HG03066 (cell line): ENCODE results near the gene COL23A1.

Experiments used
- ATAC-seq: cut with Tn5 transposase; IDR thresholded peaks from one replicate; pipeline ENCODE4 v1.9.1; 2021; ENCODE audit warnings: low read depth; ENCODE audit not compliant: unreplicated experiment

COL23A1 gene

DNA sequence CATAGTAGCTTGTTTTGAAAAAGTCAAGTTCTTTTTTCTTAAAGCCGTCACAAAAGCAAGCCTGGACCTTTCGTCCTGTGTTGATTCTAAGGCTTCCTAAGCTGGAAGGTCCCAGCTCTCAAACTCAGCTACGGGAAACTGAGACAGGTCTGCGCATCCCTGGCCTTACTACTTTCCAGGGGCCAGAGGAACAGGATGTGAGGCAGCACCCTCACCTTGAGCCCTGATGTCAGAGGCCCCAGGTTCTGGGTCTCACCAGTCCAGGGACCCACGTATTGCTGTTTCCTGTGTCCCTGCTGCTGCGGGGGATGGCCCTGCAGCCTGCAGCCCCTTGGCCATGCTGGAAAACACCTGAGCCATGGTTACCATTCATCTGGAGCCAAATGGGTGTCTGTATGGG, 123.9 kb downstream of the COL23A1 start:
- no peak for ATAC-seq

DNA sequence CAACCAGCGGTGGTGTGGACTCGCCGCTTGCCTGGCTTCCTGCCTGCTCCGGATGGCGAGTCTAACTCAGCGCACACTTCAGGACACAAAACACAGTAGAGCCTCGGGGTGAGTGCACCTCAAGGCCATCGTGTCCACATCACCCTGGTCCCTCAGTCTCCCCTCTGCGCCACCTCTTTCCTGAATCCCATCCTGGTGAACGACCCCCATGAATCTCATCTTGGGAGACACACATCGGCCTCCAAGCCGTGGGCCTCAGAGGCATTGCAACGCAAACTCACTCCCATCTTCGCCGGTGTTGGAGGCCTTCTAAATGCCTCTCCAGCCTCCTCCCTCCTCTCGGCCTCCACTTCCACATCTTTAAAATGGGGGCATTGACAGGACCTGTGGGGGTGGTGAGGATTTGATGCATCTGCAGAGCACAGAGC, 124.3 kb downstream of the COL23A1 start:
- no peak for ATAC-seq

DNA sequence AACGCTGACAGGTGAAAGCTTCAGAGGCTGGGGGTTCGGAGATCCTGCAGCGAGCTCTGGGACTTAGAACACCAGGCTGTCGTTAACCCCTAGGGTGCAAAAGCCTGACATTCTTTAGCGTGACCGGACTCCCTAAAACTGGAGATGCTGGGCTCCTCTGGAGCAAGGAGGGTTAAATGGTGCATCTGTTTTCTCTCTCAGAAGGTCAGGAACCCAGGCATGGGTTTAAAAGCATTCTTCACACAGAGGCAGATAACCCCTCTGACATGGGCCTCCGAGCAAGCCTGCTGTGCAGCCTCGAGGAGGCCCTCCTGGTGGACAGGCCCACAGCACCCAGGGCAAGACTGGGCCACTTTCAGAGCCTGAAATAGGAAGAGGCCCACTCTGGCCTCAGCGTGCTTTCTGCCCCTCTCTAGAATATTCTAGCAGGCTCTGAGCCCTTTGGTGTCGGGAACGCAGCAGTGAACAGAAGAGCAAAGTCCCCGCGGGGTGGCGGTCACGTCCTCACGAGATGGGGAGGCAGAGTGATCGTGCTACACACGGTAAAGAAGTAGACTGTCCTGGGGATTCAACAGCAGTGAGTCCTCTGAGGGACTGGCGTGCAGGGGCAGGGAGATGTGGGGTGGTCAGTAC, 124.8 kb downstream of the COL23A1 start:
- no peak for ATAC-seq

DNA sequence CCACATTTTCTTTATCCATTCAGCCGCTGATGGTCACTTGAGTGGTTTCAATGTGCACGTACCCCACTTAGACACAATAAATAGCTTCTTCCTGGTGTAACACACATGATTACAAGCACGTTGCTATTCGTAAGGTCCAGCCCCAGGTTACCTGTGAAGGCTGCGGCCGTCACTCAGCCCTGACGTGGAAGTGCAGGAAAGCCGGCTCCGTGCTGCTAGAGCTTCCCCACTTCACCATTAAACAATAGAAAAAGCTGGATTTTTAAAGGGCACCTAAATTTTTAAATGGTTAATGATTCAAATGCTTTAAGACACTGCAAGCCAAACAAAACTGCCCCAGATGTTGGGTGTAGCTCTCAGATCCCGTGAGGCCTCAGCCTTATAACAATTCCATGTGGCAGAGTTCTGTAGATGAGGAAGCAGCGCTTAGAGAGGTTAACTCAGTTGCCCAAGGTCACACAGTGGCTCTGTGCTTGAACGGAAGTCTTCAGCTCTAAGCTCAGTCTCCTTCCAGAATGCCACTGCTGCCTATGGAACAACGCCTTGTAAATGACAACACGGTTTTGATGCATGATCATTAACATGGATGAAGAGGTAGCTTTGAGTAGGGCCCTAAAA, 125.7 kb downstream of the COL23A1 start:
- no peak for ATAC-seq

DNA sequence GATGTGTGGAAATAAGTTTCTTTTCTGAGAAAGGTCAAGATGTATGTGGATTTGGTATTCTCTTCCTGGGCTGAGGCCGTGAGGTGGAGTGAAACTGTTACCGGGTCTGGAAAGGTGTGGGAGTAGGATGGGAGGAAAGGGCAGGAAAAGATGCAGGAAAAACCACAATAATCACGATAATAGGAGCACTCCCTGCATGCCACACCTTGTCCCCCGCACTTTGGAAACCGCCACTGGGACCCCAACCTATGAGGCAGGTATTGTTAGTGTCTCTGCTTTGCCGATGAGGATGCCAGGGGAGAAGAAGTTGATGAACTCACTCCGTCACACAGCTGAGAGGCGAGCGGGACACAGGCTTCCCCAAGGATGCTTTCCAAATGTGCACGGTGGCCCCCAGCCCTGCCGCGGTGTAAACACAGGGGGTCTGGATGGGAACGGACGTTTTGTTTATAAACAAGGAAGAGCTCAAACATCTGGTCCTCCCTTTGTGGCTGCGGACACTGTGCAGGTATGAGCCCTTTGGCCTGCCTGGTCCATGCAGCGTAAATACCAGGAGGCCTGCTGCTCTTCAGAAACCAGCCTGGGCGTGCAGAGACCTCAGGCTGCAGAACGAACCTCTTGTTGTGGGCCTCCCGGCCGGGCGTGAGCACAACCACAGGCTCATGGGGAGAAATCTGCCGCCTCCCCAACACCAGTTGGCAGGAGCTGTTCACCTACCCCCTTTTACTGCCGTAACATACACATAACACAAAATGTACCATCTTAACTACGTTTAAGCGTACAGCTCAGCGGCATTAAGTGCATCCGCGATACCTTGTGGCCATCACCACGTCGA, 126.7 kb downstream of the COL23A1 start:
- ATAC-seq = no peak

DNA sequence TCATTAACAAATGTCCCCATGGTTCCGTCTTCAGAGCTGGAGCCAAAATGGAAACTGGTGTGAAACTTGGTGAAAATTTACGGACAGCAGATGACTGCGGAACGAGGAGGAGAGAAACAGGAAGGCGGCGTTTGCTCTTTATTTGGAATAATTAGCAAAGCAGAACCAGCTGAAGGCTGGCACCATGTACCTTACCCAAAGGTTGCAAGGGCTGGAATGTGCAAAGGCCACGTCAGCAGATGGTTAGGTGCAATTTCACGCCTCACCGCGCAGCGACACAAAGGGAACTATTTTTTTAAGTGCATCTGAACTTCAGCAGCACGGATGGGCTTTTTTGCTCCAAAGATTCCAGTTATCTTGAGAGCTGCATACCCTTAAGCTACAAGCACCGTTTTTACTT, 127.4 kb downstream of the COL23A1 start:
- no peak for ATAC-seq

DNA sequence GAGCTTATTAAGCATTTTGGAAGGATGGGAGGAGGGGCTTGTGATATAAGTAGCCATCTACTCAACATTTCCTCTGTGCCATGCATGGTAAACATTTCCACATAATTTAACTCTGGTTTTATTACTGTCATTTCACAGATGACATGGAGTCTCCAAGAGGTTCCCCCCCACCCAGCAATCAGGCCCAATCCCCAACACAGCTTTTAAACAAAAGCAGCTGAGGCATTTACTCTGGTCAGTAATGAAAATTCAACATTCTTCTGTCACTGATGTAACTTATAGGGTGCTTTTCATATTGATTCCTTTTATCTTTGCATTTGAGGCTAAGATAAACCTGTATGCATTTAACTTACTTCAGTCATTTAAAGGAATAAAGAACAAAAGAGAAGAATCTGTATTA, 128.1 kb downstream of the COL23A1 start:
- ATAC-seq = no peak

DNA sequence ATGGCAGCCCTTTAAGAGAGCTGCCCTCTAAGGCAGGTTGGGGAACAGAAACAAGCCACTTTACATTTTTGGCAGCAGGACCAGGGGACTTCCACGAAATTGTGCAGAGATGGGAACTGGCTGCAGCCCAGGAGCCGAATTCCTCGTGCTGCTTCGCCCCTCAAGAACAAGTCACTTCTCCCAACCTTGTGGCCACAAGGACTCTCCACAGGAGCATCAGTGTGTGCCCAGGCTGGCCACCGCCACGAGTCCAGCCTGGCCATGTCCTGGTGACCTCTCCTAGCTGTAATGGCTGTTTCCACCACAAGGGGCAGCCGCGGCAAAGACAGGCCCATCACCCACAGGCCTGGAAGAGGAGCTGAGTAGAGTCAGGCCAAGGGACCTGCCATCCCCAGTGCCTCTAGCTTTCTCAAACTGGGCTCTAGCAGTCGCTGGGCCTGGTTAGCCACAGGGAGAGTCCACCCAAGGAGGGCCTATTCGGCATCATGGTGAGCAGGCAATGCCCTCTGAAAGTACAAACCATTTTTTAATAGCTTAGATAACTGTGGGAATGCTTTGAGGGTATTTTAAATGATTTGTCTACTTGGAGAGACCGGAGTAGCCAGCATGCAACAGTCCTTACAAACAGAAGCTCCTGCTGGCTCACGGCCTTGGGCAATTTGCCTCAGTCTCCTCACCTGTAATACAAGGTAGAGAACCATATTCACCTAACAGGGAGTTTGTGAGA, 129.0 kb downstream of the COL23A1 start:
- peak; percentile 50 for ATAC-seq

DNA sequence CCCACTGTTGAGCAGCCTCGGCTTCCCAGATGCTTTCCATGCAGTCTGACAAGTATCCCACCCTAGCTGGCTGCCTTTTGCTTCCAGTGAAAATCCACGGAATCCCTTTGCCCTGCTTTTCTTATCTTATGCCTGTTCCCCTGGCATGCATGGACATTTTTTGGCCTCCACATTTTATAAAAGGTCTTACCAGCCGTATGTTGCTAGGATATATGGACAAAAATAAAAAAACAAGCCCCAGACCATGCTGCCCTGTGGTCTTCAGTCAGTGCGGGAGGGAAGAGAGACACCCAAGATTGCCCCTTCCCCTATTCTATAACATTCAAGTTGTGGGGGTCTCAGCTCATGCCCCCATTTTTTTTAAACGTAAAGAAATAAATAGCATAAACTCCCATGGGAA, 129.6 kb downstream of the COL23A1 start:
- ATAC-seq = no peak

DNA sequence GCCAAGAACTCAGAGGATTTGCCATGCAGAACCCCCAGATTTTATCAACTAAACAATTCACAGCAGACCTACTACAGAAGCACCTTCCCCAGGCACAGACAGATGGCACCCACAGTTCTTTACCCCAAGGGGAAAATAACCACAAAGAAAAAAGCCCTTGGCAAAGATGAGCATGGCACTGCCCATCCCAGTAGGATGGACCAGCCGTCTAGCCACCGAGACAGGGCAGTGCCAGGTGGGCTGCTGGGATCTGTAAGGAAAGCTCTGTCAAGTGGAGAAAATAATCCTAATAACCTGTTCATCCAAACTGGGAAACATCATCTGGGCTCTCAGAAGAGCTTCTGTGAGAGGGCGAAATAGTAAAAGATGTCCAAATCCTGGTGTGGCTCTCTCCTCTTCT, 130.0 kb downstream of the COL23A1 start:
- no peak for ATAC-seq

DNA sequence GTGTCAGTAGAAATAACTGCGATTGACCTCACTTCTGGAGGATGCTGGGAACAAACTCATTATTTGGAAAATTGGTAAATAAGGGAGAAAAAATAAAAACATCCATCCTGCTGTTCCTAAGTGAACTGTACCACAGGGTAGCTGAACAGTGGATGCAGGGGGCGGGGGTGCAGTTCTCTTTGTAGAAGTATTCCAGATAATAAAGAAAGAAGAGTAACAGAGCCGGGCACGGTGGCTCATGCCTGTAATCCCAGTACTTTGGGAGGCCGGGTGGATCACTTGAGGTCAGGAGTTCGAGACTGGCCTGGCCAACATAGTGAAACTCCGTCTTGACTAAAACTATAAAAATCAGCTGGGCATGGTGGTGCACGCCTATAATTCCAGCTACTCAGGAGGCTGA, 132.1 kb downstream of the COL23A1 start:
- ATAC-seq = no peak

DNA sequence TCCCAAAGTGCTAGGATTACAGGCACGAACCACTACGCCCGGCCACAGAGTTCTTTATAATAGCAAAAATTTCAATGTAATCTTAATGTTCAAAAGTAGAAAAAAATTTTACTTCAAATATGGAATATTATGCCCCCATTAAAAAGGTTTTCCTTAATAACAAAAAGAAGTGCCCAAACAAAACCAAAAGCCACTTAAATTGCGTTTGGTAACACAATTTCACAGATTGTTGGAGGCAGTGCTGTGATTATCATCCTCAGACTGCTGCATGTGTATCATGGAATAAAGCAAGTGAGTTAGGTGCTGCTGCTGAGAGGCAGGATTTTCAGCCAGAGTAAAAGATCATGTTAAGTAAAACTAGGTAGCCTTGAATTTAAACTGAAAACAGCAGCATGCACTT, 132.7 kb downstream of the COL23A1 start:
- no peak for ATAC-seq

DNA sequence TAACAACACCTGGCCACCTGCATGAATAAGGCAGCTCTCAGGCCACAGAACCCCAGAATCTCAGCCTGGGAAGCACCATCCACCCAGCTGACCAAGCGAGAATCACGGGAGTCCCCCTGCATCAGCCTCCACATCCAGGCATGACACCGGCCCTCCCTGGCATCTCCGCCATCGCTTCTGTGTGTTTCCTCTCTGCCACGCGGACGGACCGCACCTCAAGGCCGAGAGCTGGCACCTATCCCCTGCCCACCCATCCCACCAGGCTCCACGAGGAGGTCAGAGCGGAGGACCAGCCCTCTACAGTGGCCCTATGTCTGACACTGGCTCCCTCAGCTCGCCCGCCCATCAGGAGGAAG, 134.7 kb downstream of the COL23A1 start:
- no peak for ATAC-seq

DNA sequence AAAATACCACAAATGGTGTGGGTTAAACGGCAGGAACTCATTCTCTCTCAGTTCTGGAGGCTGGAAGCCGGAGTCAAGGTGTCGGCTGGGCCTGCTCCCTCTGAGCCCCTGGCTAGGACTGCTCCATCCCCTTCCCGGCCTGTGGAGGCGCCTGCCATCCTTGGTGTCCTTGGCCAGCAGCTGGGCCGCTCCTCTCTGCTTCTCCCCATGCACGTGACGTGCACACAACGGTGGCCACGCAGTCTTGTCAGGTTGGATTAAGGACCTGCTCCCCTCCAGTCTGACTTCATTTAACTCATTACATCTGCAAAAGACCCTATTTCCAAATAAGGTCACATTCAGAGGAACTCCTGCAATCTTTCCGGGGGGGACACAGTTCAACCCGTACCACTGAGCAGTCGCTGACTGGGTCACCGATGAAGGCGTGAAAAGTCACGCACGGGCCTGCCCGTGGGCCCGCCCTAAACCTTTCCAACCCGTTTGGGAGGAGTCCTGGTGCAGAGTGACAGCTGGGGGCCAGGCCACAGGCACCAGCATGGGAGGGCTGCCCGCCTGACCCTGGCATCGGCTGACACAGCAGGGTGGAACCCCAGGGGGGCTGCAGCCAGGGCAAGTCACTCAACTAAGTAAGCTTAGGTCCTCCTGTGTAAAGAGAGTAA, 135.2 kb downstream of the COL23A1 start:
- ATAC-seq = no peak

DNA sequence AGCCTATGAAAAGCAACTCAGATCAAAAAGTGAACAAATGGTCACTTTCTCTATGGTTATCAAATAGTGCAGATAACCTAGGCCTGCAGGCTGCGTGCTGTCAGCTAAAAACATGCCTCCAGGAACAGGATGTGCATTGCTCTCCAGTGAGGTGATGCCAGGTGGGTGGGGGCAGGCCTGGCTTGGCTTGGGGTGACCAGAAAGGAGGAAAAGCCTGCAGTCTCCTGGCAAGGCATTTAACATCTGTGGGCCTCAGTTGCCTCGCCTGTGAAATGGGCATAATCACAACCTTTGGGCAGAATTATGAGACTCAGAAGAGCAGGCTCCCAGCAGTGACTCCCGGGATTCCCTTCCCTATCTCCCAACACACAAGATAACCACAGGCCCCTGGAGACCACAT, 135.9 kb downstream of the COL23A1 start:
- ATAC-seq = no peak

DNA sequence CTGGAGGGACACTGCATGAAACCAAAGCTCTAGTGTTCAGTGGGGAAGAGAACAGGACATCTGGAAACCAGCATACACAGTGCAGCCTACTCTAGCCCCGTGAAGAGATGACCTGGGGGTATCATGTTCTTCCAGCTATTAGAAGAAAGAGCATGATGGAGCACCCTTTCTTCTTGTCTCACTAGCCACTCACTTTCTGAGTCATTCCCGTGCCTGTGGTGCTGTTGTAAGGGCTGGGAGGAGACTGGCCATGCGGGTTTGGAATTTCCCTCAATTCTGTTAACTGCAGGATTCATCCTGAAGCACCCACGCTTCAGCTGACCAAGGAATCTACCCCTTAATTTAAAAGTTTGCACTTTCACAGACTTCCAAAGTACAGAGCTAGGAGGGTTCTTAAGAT, 137.0 kb downstream of the COL23A1 start:
- ATAC-seq = no peak

DNA sequence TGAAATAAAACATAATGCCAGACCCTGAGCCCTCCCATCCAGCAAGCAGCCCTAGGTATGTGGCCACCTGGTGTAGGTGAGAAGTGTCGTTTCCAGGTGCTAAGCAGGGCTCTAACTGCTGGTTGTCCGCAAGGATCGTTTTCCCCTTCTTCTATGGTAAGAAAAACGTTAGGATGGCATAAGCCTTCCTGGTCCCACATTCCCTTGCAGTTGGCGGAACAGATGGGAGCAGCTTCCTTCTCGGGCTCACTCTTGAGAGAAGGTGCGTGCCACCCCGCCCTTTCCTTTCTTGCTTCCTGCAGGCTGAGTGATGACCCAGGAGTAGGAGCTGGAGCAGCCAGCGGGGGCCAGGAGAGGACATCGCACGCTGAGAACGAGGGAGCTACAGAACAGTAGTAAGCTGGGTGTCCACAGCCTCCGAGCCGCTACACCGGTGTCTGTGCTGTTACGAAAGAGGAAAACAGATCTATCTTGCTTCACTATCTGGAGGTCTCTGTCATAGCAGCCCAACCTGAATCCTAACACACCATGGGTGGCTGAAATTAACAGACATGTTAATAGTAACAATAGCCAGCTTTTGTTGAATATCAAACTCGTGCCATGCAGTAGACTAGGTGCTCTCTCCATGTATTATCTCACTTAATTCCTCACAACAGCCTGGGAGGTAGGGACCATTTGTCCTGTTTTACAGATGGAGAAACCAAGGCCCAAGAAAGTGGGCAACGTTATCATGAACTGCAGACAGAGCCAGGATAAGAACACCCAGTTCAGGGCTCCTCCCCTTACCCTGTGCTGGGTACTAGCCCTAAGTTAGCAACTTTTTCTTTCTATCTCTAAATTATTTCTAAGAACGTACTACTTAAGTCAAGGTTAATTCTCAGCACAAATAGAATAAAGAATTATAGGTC, 139.8 kb downstream of the COL23A1 start:
- no peak for ATAC-seq

DNA sequence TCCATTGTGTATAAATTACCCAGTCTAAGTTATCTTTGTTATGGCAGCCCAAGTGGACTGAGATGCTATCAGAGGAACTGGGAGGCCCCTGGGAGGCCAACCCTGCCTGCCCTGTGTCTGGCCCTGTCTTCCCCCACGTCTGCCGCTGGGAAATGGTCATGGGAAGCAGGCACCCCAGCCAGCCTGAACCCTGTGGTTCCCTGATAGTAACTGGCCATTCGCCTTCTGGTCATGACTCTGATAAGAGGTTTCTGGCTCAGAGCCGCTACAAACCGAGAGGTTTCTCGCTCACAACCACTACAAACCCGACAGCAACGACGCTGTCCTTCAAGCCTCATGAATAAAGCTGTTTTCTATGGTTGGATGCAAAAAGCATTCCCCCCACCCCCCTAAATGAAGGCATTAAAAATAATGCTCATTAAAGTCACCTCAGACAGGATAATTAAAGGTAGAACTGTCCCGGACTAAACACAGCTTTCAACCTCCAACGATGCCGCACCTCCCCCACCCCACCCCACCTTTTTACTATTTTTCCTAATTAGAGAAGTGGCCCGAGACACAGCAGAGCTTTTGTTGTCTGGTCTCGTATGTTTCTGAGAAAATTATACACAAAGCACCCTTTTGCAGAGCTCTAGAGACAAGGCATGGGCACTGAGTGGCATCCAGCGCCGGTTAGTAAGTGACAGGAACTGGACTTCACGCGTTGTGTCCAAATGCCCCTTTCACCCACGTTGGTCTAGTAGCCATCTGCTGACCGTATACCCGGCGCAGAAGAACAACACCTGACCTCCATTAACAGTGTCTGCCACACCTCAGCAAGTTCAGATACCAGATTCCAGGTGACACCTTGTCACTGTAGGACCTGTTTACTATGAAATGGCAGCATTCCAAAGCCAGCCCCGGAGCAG, 140.8 kb downstream of the COL23A1 start:
- ATAC-seq = no peak

DNA sequence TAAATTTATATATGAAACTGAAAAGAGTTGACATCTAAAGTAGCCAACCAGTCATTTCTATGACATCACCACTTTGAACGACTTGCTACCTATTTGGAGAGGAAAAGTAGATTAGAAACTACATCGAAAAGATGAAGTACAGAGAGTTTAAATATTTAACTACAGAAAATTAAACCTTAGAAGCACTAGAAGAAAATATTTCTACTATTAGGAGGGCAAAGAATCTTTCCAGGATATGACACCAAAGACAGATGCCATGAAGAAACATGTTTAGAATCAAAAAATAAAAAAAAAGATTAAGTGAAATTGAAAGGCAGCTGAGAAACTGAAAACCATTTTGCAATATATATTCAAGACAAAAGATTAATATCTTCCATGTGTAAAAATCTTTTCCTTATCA, 144.7 kb downstream of the COL23A1 start:
- no peak for ATAC-seq
